Trophoblast cell (in vitro differentiated cells and primary cell): ENCODE data around the gene ABHD16A.
A peak's percentile ranks its signal among the peaks of the same experiment; 100 is the strongest.

ENCODE experiments used
- DNase-seq, 2 donors: peaks; one replicate each; pipeline ENCODE4 v3.0.0-alpha.2; 2016
- H2AFZ ChIP-seq: 2 replicates; pipeline ENCODE4 v1.6.1; 2013; ENCODE audit warnings: low read length, moderate library complexity, mild to moderate bottlenecking; ENCODE audit not compliant: insufficient read depth, poor library complexity
- H2AK5ac ChIP-seq: 2 replicates; pipeline ENCODE4 v1.6.1; 2013; ENCODE audit warnings: mild to moderate bottlenecking, low read length
- H2BK120ac ChIP-seq: 2 replicates; pipeline ENCODE4 v1.6.1; 2013; ENCODE audit warnings: low read length, mild to moderate bottlenecking, moderate library complexity; ENCODE audit not compliant: insufficient read depth, poor library complexity
- H2BK12ac ChIP-seq: 2 replicates; pipeline ENCODE4 v1.6.1; 2013; ENCODE audit warnings: mild to moderate bottlenecking, low read length, moderate library complexity
- H2BK5ac ChIP-seq: 2 replicates; pipeline ENCODE4 v1.6.1; 2013; ENCODE audit warnings: low read length, low read depth, moderate library complexity, mild to moderate bottlenecking; ENCODE audit not compliant: poor library complexity
- H3K14ac ChIP-seq: 2 replicates; pipeline ENCODE4 v1.6.1; 2013; ENCODE audit warnings: mild to moderate bottlenecking, low read length
- H3K18ac ChIP-seq: 2 replicates; pipeline ENCODE4 v1.6.1; 2013; ENCODE audit warnings: mild to moderate bottlenecking, low read length
- H3K23ac ChIP-seq: 2 replicates; pipeline ENCODE4 v1.6.1; 2013; ENCODE audit warnings: low read length
- H3K27ac ChIP-seq: 2 replicates; pipeline ENCODE4 v1.5.1; 2013; ENCODE audit warnings: low read depth, mild to moderate bottlenecking, inconsistent platforms, low read length, moderate library complexity
- H3K27me3 ChIP-seq: 2 replicates; pipeline ENCODE4 v1.6.1; 2013; ENCODE audit warnings: inconsistent platforms, mild to moderate bottlenecking, low read length, moderate library complexity; ENCODE audit not compliant: insufficient read depth
- H3K36me3 ChIP-seq, 2 experiments: 1 replicate in 1 of 2; 2 replicates in 1 of 2; pipeline ENCODE4 v1.6.1; 2013; ENCODE audit warnings: low read length in 2 of 2, mild to moderate bottlenecking in 2 of 2, moderate library complexity in 1 of 2; ENCODE audit not compliant: insufficient read depth in 2 of 2, control insufficient read depth in 1 of 2
- H3K4ac ChIP-seq: 2 replicates; pipeline ENCODE4 v1.6.1; 2013; ENCODE audit warnings: low read depth, mild to moderate bottlenecking, low read length, moderate library complexity
- H3K4me1 ChIP-seq, 2 experiments: 1 replicate in 1 of 2; 2 replicates in 1 of 2; pipeline ENCODE4 v1.6.1; 2013; ENCODE audit warnings: low read length in 2 of 2, mild to moderate bottlenecking in 2 of 2, moderate library complexity in 1 of 2; ENCODE audit not compliant: insufficient read depth in 2 of 2, control insufficient read depth in 1 of 2
- H3K4me2 ChIP-seq: 2 replicates; pipeline ENCODE4 v1.6.1; 2013; ENCODE audit warnings: inconsistent platforms, mild to moderate bottlenecking, low read length, moderate library complexity
- H3K4me3 ChIP-seq: 2 replicates; pipeline ENCODE4 v1.5.1; 2013; ENCODE audit warnings: mild to moderate bottlenecking, low read depth, low read length, inconsistent platforms
- H3K79me1 ChIP-seq: one replicate; pipeline ENCODE4 v1.6.1; 2013; ENCODE audit warnings: low read length
- H3K79me2 ChIP-seq: 2 replicates; pipeline ENCODE4 v1.6.1; 2013; ENCODE audit warnings: low read length, mild to moderate bottlenecking; ENCODE audit not compliant: control insufficient read depth, insufficient read depth, poor library complexity
- H3K9ac ChIP-seq: 2 replicates; pipeline ENCODE4 v1.6.1; 2013; ENCODE audit warnings: mild to moderate bottlenecking, low read length
- H3K9me3 ChIP-seq: 2 replicates; pipeline ENCODE4 v1.6.1; 2013; ENCODE audit warnings: low read depth, mild to moderate bottlenecking, control low read depth, inconsistent platforms, low read length; ENCODE audit not compliant: insufficient read depth
- H4K12ac ChIP-seq: 2 replicates; pipeline ENCODE4 v1.6.1; 2013; ENCODE audit warnings: low read depth, mild to moderate bottlenecking, low read length, moderate library complexity
- H4K8ac ChIP-seq: 2 replicates; pipeline ENCODE4 v1.6.1; 2013; ENCODE audit warnings: low read depth, mild to moderate bottlenecking, low read length, moderate library complexity
- H4K91ac ChIP-seq: one replicate; pipeline ENCODE4 v1.6.1; 2013; ENCODE audit warnings: low read depth, mild to moderate bottlenecking, low read length, moderate library complexity
- WGBS: extraction: QIAGEN DNeasy Blood & Tissue Kit; methylation state at CpG from one replicate; pipeline ENCODE4 v1.1.7; 2013; ENCODE audit warnings: missing lambda C conversion rate; ENCODE audit not compliant: insufficient read length, insufficient coverage; ENCODE audit errors: extremely low coverage; 5-methylcytosine and 5-hydroxymethylcytosine counted together

The ABHD16A gene

DNA sequence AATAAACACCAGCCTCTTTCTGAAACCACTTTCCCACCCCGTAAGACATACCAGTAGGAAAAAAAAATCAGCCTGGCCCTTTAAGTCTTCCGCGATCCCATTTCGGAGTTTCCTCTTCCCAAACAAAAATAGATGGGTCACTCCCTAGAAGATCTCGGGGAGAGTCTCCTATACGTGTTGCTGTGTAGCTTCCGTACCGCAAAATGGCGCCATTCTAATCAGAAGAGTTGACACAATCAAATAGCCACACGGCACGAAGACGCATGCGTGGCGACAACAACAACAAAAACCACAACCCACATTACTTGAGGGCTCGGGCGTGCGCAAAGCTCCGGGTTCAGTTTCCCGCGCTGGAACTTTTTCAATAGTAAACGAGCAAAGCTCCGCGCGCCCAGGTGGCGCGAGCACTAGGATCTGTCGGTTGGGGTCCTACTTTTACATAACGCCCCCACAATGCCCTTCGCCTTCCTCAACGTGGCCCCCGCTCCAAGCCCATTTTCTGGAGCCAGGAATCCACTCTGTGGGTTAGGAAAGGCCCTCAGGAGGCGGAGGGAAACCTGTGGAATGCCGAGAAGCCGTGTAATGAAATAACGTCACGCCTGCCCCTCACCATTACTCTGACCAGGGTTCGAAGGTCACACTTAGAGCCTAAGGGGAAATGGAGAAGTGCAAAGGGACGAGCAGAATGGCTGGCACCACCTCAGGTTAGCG is 38.2 kb downstream of the ABHD16A start, which contains the start of gene GPANK1:
GPANK1 (minus strand) TSS at position 208 of the 711 bp plus-strand sequence. CDS start 519 bp downstream, outside the sequence.
- Histone ChIP-seq H2AFZ (peak within 1 kb of the TSS; percentile 6), H3K27ac (peak within 1 kb of the TSS; percentile 93)
- no CpG with 5 or more reads among the region's 39 CpGs for WGBS

DNA sequence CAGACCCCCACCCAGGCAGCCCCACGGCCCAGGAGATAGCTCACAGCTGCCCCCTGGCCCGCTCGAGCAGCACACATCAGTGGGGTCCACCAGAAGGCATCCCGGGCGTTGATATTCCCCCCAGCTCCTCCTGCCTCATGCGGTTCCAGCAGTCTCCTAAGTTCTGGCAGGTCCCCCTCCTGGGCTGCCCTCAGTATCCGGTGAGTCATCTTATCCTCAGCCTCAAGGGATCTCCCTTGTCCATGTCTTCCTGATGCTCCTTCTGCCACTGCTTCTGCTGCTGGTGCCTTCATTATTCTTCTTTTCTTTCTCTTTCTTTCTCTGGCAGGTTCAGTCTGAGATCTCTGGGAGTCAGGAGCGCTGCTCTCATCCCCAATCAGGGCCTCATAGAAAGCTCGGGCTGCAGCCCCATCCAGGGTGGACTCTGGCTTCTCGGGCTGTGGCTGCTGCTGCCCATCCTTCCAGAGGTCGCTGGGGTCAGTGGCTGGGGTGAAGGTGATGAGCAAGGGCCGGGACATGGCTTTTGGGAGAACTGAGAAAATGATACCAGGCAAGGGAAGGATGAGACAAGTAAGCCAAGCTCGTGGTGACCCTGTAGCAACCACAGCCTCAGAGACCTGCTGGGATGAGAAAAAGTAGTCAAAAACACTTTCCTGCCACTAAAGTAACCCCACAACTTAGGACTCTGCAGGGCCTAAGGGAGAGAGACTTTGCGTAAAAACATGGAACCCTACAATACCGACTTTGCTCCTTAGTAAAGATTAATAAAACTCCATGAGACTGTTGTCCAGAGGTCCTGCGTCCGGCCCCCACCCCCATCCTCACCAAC is 38.9 kb downstream of the ABHD16A start:
- Histone ChIP-seq H3K4me3 (peak overlapping the region; percentile 85), H3K14ac (peak overlapping the region; percentile 81)

More for the DNA sequence above, 38.2 kb downstream of the ABHD16A start, which contains the start of gene GPANK1:
- H4K91ac ChIP-seq = peak within 1 kb of the TSS; percentile 94
- H3K23ac ChIP-seq = no peak within 1 kb of the TSS
- H4K12ac ChIP-seq = peak within 1 kb of the TSS; percentile 79
- no peaks in the 10 kb centered on the region for H3K9me3 ChIP-seq
- H2BK120ac ChIP-seq = peak within 1 kb of the TSS; percentile 79
- peaks cover 11 to 15% of the 10 kb centered on the region in 2 experiments for H3K4me1 ChIP-seq
- H3K9ac ChIP-seq = peak within 1 kb of the TSS; percentile 91
- H2BK5ac ChIP-seq = peak within 1 kb of the TSS; percentile 79
- peak within 1 kb of the TSS; percentile 79 for H3K18ac ChIP-seq
- peak within 1 kb of the TSS; percentile 67 for H3K4ac ChIP-seq
- peaks cover 23% of the 10 kb centered on the region for H3K79me2 ChIP-seq
- peaks cover 25% of the 10 kb centered on the region for H3K79me1 ChIP-seq
- peak within 1 kb of the TSS; percentile 85 for H3K4me3 ChIP-seq
- peaks cover 29 to 43% of the 10 kb centered on the region in 2 experiments for H3K36me3 ChIP-seq
- peak within 1 kb of the TSS; percentile 89 for H3K14ac ChIP-seq
- H4K8ac ChIP-seq = peak within 1 kb of the TSS; percentile 95
- peak within 1 kb of the TSS; percentile 34 for H2BK12ac ChIP-seq
- peak; percentile 92 to 97 for DNase-seq
- H3K4me2 ChIP-seq = peak within 1 kb of the TSS; percentile 93
- H3K27me3 ChIP-seq = no peaks in the 10 kb centered on the region
- H2AK5ac ChIP-seq = peak within 1 kb of the TSS; percentile 80

DNA sequence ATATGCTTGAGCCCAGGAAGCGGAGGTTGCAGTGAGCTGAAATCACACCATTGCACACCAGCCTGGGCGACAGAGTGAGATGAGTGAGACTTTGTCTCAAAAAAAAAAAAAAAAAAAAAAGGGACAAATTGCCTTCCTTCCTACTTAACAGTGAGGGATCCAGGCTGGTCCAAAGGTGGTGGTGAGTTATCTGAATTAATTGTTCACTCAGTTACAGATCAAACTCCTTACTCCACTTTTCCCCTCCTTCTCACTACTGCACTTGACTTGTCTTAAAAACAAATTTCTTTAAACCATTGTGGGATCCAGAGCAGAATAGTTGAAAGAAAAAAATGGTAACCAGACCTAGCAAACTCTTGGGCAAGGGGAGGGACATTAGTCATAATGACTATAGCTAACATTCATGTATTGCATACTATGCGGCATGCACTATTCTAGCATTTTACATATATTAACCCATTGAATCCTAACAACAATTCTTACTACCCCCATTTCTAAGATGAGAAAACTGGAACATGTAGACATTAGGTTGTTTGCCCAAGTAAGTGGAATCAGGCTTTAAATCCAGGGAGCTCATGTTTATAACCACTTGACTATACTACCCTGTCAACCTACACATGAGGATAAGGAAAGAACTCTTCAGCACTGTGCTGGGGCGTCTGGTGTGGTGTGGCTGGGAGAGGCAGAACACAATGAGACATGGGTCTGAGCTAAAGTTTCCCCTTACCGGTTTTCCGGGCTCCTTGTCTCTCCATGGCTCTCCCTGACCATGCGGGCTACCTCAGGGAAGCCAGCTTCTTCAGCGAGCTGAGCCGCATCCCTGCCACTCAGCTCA is 39.8 kb downstream of the ABHD16A start:
- no peaks in the 10 kb centered on the region for H3K27me3 ChIP-seq
- no peaks in the 10 kb centered on the region for H3K9me3 ChIP-seq
- no peak overlapping the region for H3K4me3 ChIP-seq
- H2BK12ac ChIP-seq = no peak overlapping the region
- H2BK120ac ChIP-seq = no peak overlapping the region
- peak overlapping the region; percentile 28 for H4K91ac ChIP-seq
- peaks cover 31% of the 10 kb centered on the region for H3K79me2 ChIP-seq
- H3K4ac ChIP-seq = peak overlapping the region; percentile 67
- H3K27ac ChIP-seq = no peak overlapping the region
- H3K9ac ChIP-seq = no peak overlapping the region
- H3K23ac ChIP-seq = no peak overlapping the region
- peaks cover 17 to 29% of the 10 kb centered on the region in 2 experiments for H3K36me3 ChIP-seq
- peaks cover 25% of the 10 kb centered on the region for H3K79me1 ChIP-seq
- peak overlapping the region; percentile 38 for H3K18ac ChIP-seq
- H2AK5ac ChIP-seq = peak overlapping the region; percentile 40
- no peak overlapping the region for H4K12ac ChIP-seq
- no peak overlapping the region for H3K14ac ChIP-seq
- peak in 1 of 2 donors; percentile 17 for DNase-seq
- peak overlapping the region; percentile 15 for H4K8ac ChIP-seq
- peak overlapping the region; percentile 93 for H3K4me2 ChIP-seq
- no CpG with 5 or more reads among the region's 9 CpGs for WGBS
- H3K4me1 ChIP-seq = peaks cover 20 to 28% of the 10 kb centered on the region in 2 experiments
- H2BK5ac ChIP-seq = no peak overlapping the region
- H2AFZ ChIP-seq = no peak overlapping the region

More for the DNA sequence above, 38.9 kb downstream of the ABHD16A start:
- Histone ChIP-seq H3K79me2 (peaks cover 28% of the 10 kb centered on the region), H4K12ac (peak overlapping the region; percentile 65), H2BK5ac (peak overlapping the region; percentile 11), H2BK12ac (peak overlapping the region; percentile 34), H3K79me1 (peaks cover 25% of the 10 kb centered on the region), H3K9ac (peak overlapping the region; percentile 56), H3K4me1 (peaks cover 16 to 23% of the 10 kb centered on the region in 2 experiments), H3K23ac (no peak overlapping the region), H2BK120ac (peak overlapping the region; percentile 64), H4K91ac (peak overlapping the region; percentile 65), H3K27ac (peak overlapping the region; percentile 93), H2AFZ (no peak overlapping the region), H3K18ac (peak overlapping the region; percentile 42), H3K27me3 (no peaks in the 10 kb centered on the region), H2AK5ac (peak overlapping the region; percentile 80), H3K4ac (peak overlapping the region; percentile 67), H3K36me3 (peaks cover 23 to 35% of the 10 kb centered on the region in 2 experiments), H3K4me2 (peak overlapping the region; percentile 93), H4K8ac (peak overlapping the region; percentile 73), H3K9me3 (no peaks in the 10 kb centered on the region)
- no CpG with 5 or more reads among the region's 17 CpGs for WGBS
- peak; percentile 23 to 31 for DNase-seq
